ENCODE measurements around the gene SERPINA10.

Gene SERPINA10

GRCh38 chr14:94237983-94238382 lies 55.1 kb downstream of the SERPINA10 start:
- H3K27ac ChIP-seq (ENCODE audit: low read length): no peak overlapping the region
- H3K4me2 ChIP-seq (ENCODE audit: insufficient read depth, low read length): no peak overlapping the region
- DNase-seq (no peak), ATAC-seq (ENCODE audit: insufficient read depth, low read depth) (no peak)
- no peaks in the 10 kb centered on the region for H3K4me1 ChIP-seq (ENCODE audit: insufficient read depth, low read length)
- H3K36me3 ChIP-seq (ENCODE audit: insufficient read depth, low read length): no peaks in the 10 kb centered on the region
- no peak overlapping the region for H2AFZ ChIP-seq (ENCODE audit: low read depth, low read length)
- H4K20me1 ChIP-seq (ENCODE audit: insufficient read depth, low read length): no peaks in the 10 kb centered on the region
- H3K9me3 ChIP-seq (ENCODE audit: insufficient read depth, low read length, severe bottlenecking): no peaks in the 10 kb centered on the region
- H3K79me2 ChIP-seq (ENCODE audit: insufficient read depth, low read length): no peaks in the 10 kb centered on the region
- H3K4me3 ChIP-seq (ENCODE audit: low read depth in 1 of 2, low read length in 2 of 2): no peak overlapping the region
- TF ChIP-seq, protein P1, sequence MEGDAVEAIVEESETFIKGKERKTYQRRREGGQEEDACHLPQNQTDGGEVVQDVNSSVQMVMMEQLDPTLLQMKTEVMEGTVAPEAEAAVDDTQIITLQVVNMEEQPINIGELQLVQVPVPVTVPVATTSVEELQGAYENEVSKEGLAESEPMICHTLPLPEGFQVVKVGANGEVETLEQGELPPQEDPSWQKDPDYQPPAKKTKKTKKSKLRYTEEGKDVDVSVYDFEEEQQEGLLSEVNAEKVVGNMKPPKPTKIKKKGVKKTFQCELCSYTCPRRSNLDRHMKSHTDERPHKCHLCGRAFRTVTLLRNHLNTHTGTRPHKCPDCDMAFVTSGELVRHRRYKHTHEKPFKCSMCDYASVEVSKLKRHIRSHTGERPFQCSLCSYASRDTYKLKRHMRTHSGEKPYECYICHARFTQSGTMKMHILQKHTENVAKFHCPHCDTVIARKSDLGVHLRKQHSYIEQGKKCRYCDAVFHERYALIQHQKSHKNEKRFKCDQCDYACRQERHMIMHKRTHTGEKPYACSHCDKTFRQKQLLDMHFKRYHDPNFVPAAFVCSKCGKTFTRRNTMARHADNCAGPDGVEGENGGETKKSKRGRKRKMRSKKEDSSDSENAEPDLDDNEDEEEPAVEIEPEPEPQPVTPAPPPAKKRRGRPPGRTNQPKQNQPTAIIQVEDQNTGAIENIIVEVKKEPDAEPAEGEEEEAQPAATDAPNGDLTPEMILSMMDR (IDR thresholded peaks at IDR 0.05; ENCODE audit: borderline replicate concordance, extremely low read depth, low read length, poor library complexity, severe bottlenecking): no peak
- no peak for TF ChIP-seq EZH2 (IDR thresholded peaks at IDR 0.05; ENCODE audit: borderline replicate concordance, low read depth, low read length, severe bottlenecking)
- H3K27me3 ChIP-seq (ENCODE audit: insufficient read depth, low read length, poor library complexity): peaks cover 4% of the 10 kb centered on the region
- no peak overlapping the region for H3K9ac ChIP-seq (ENCODE audit: low read depth, low read length)

DNA sequence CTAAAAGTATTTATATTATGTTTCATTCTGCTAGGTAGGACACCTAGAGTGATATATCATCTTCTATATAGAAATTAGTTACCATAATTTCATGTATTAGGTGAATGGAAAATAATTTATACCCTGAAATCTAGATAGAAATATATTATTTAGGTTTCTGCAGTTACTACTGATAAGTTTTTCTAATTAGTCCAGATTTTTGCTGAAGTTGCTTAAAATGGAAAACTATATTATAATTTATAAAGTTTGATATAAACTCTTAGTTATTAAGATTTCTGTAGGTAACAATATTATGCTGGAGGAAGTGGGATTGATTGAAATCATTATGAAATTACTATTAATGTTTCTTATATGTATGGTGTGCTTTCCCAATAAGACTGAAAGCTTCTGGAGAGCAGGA lies 56.0 kb downstream of the SERPINA10 start:
- Histone ChIP-seq H3K27me3 (ENCODE audit: insufficient read depth, low read length, poor library complexity) (peaks cover 4% of the 10 kb centered on the region), H3K4me1 (ENCODE audit: insufficient read depth, low read length) (no peaks in the 10 kb centered on the region), H3K27ac (ENCODE audit: low read length) (no peak overlapping the region), H3K9me3 (ENCODE audit: insufficient read depth, low read length, severe bottlenecking) (no peaks in the 10 kb centered on the region), H4K20me1 (ENCODE audit: insufficient read depth, low read length) (no peaks in the 10 kb centered on the region), H3K79me2 (ENCODE audit: insufficient read depth, low read length) (no peaks in the 10 kb centered on the region), H3K4me2 (ENCODE audit: insufficient read depth, low read length) (no peak overlapping the region), H3K36me3 (ENCODE audit: insufficient read depth, low read length) (no peaks in the 10 kb centered on the region), H2AFZ (ENCODE audit: low read depth, low read length) (no peak overlapping the region), H3K9ac (ENCODE audit: low read depth, low read length) (no peak overlapping the region), H3K4me3 (ENCODE audit: low read depth in 1 of 2, low read length in 2 of 2) (no peak overlapping the region)
- ATAC-seq (ENCODE audit: insufficient read depth, low read depth) (no peak), DNase-seq (no peak)
- TF ChIP-seq, protein P1 (IDR thresholded peaks at IDR 0.05; ENCODE audit: borderline replicate concordance, extremely low read depth, low read length, poor library complexity, severe bottlenecking): no peak
- TF ChIP-seq EZH2 (IDR thresholded peaks at IDR 0.05; ENCODE audit: borderline replicate concordance, low read depth, low read length, severe bottlenecking): no peak

Data from DND-41 (cell line).